ENCODE data around the gene ZNF324B.

The ZNF324B gene

DNA sequence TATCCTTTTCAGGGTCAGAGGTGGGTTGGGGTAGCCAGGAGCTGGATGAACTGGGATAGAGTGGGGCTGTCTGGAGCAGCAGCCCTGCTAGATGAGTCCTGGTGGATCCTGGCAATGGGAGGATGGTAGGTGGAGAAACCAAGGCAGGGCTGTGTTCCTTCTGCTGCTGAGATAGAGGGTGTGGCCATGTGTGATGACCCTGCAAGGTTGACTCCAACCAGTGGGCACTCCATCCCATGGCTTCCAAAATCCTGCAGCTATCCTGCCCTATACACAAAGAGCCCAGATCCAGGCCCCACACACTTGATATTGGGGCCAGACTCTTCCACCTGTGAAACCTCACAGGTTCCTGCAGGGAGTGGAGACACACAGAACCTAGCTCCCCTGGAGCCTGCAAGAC lies 22.4 kb downstream of the ZNF324B start:
- DNase-seq (ENCODE audit: low read depth) = no peak
- TF ChIP-seq POLR2A (IDR thresholded peaks at IDR 0.05; ENCODE audit: extremely low read depth, insufficient read length) (no peak), MAX (IDR thresholded peaks at IDR 0.05; ENCODE audit: low read depth, low read length) (no peak), MYC (IDR thresholded peaks at IDR 0.05; ENCODE audit: low read depth, low read length) (no peak)
- TF ChIP-seq, protein P1, sequence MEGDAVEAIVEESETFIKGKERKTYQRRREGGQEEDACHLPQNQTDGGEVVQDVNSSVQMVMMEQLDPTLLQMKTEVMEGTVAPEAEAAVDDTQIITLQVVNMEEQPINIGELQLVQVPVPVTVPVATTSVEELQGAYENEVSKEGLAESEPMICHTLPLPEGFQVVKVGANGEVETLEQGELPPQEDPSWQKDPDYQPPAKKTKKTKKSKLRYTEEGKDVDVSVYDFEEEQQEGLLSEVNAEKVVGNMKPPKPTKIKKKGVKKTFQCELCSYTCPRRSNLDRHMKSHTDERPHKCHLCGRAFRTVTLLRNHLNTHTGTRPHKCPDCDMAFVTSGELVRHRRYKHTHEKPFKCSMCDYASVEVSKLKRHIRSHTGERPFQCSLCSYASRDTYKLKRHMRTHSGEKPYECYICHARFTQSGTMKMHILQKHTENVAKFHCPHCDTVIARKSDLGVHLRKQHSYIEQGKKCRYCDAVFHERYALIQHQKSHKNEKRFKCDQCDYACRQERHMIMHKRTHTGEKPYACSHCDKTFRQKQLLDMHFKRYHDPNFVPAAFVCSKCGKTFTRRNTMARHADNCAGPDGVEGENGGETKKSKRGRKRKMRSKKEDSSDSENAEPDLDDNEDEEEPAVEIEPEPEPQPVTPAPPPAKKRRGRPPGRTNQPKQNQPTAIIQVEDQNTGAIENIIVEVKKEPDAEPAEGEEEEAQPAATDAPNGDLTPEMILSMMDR (IDR thresholded peaks at IDR 0.05; ENCODE audit: low read depth, low read length) = no peak
- no peak overlapping the region for H3K4me3 ChIP-seq (ENCODE audit: low read depth, low read length)

GRCh38 chr19:58474291-58474996 lies 23.0 kb downstream of the ZNF324B start:
- no peak for DNase-seq (ENCODE audit: low read depth)
- no peak overlapping the region for H3K4me3 ChIP-seq (ENCODE audit: low read depth, low read length)
- TF ChIP-seq POLR2A (IDR thresholded peaks at IDR 0.05; ENCODE audit: extremely low read depth, insufficient read length) (no peak), MAX (IDR thresholded peaks at IDR 0.05; ENCODE audit: low read depth, low read length) (no peak), MYC (IDR thresholded peaks at IDR 0.05; ENCODE audit: low read depth, low read length) (no peak)
- TF ChIP-seq, protein P1 (IDR thresholded peaks at IDR 0.05; ENCODE audit: low read depth, low read length) = no peak

DNA sequence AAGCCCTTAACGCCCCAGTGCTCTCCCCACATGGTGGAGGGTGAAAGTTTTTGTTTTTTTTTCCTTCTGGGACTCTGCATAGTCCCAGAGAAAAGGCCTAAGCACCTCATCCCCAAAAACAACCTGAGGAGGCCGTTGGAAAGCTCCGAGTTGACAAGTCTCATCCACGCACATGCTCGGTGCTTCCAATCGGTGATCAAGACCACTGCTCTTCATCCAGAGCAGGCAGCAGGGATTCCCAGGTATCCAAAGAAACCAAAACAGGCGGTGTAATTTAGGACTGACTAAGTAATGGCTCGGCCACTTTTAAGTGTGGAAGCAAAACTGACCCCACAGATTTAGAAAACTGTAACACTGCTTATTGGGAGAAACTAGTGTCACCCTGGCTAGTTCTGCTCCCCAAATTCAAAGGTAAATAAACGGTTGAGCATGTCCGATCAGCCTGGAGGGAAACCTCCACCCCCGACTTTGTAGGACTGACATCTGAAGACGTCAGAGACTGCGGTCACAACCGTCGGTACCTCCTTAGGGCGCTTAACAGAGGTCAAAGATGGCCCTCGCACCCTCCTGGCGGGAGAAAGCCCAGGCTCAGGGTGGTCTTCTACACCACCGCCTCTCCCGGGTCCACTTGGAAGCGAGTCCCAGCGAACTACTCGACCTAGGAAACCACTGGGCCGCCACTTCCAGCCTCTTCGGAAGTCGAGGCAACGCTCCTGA lies 23.7 kb downstream of the ZNF324B start:
- H3K4me3 ChIP-seq (ENCODE audit: low read depth, low read length) = peak overlapping the region; percentile 50
- DNase-seq (ENCODE audit: low read depth) = no peak
- TF ChIP-seq POLR2A (IDR thresholded peaks at IDR 0.05; ENCODE audit: extremely low read depth, insufficient read length) (no peak), MAX (IDR thresholded peaks at IDR 0.05; ENCODE audit: low read depth, low read length) (no peak), MYC (IDR thresholded peaks at IDR 0.05; ENCODE audit: low read depth, low read length) (no peak)
- TF ChIP-seq, protein P1 (IDR thresholded peaks at IDR 0.05; ENCODE audit: low read depth, low read length) = no peak

- DNase-seq (ENCODE audit: low read depth) = peak; percentile 98
- TF ChIP-seq, protein P1 (IDR thresholded peaks at IDR 0.05; ENCODE audit: low read depth, low read length) = no peak
- TF ChIP-seq MAX (IDR thresholded peaks at IDR 0.05; ENCODE audit: low read depth, low read length) (peak; percentile 26; the same call in 1 of the 2 replicates), POLR2A (IDR thresholded peaks at IDR 0.05; ENCODE audit: extremely low read depth, insufficient read length) (peak; percentile 50), MYC (IDR thresholded peaks at IDR 0.05; ENCODE audit: low read depth, low read length) (peak; percentile 56)
- peak within 1 kb of the TSS; percentile 50 for H3K4me3 ChIP-seq (ENCODE audit: low read depth, low read length)
Observed at GRCh38 chr19:58475714-58476497, 24.5 kb downstream of the ZNF324B start, which contains the start of gene ZNF446. Gene ZNF446 (plus strand): TSS chr19:58476352. CDS start chr19:58477219, 867 bp downstream.

DNA sequence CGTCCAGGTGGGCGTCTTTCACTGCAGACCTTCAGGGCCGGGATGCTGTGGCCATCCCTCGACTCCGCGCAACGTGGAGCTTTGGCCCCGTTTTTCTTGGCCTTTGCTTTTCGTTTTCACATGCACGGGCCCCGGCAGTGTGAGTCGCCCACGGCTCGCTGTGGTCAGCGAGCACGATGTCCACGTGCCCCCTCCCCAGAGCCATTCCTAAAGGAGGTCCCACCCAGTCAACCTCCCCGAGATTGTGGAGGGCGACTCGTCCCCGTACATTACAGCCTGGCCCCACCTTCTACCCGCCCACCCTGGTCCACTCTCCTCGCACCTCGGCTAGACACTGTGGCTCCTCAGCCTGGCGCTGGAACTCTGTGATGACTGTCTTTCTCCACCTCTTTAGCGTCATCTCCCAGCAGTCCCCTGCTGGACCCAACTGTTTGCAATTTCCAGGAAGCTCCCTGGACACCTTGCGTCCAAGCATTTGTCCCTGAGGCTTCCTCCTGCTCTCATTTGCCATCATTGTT lies 25.1 kb downstream of the ZNF324B start:
- TF ChIP-seq MYC (IDR thresholded peaks at IDR 0.05; ENCODE audit: low read depth, low read length) (no peak), POLR2A (IDR thresholded peaks at IDR 0.05; ENCODE audit: extremely low read depth, insufficient read length) (no peak), MAX (IDR thresholded peaks at IDR 0.05; ENCODE audit: low read depth, low read length) (no peak)
- TF ChIP-seq, protein P1 (IDR thresholded peaks at IDR 0.05; ENCODE audit: low read depth, low read length) = no peak
- peak overlapping the region; percentile 50 for H3K4me3 ChIP-seq (ENCODE audit: low read depth, low read length)
- DNase-seq (ENCODE audit: low read depth) = no peak
